ENCODE results near the gene RMP24.

RMP24 gene

DNA sequence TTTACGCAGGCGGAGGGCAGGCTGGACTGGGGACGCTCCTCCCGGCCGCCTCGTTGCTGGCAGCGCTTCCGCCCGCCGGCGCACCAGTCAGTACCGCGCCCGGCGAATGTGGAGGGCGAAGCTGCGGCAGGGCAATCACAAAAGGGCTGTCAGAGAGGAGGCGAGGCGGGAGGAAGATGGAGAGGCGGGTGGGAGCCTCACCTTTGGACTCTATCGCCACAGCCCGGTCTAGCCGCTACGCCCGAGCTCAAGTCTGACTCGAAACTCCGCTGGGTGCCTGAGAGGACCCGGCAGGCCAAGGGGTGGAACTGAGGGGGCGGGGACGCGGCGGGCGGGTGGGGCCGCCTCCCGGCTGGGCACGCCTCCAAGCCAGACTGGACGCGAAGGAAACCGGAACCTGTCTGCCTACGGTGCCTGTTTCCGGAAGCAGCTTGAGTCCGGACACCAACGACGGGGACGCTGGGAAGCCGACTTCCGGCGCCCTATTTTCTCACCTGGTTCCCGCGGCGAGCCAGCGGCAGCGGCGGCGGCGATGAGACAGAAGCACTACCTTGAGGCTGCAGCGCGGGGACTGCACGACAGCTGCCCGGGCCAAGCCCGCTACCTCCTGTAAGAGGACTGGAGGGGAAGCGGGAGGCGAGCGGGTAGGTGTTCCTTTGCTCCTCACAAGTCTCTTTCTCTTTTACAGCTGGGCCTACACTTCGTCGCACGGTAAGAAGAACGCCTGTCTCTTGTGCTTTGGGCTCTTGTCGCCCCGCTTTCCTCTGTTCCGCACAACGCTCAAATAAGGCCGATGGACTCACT, at the start of gene RMP24 (continued):
- no peak; the same call in 1 of the 2 replicates for TF ChIP-seq ZNF335 (CRISPR knock-in tag; IDR thresholded peaks at IDR 0.05)
- TF ChIP-seq, protein P1, sequence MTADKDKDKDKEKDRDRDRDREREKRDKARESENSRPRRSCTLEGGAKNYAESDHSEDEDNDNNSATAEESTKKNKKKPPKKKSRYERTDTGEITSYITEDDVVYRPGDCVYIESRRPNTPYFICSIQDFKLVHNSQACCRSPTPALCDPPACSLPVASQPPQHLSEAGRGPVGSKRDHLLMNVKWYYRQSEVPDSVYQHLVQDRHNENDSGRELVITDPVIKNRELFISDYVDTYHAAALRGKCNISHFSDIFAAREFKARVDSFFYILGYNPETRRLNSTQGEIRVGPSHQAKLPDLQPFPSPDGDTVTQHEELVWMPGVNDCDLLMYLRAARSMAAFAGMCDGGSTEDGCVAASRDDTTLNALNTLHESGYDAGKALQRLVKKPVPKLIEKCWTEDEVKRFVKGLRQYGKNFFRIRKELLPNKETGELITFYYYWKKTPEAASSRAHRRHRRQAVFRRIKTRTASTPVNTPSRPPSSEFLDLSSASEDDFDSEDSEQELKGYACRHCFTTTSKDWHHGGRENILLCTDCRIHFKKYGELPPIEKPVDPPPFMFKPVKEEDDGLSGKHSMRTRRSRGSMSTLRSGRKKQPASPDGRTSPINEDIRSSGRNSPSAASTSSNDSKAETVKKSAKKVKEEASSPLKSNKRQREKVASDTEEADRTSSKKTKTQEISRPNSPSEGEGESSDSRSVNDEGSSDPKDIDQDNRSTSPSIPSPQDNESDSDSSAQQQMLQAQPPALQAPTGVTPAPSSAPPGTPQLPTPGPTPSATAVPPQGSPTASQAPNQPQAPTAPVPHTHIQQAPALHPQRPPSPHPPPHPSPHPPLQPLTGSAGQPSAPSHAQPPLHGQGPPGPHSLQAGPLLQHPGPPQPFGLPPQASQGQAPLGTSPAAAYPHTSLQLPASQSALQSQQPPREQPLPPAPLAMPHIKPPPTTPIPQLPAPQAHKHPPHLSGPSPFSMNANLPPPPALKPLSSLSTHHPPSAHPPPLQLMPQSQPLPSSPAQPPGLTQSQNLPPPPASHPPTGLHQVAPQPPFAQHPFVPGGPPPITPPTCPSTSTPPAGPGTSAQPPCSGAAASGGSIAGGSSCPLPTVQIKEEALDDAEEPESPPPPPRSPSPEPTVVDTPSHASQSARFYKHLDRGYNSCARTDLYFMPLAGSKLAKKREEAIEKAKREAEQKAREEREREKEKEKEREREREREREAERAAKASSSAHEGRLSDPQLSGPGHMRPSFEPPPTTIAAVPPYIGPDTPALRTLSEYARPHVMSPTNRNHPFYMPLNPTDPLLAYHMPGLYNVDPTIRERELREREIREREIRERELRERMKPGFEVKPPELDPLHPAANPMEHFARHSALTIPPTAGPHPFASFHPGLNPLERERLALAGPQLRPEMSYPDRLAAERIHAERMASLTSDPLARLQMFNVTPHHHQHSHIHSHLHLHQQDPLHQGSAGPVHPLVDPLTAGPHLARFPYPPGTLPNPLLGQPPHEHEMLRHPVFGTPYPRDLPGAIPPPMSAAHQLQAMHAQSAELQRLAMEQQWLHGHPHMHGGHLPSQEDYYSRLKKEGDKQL (CRISPR knock-in tag; IDR thresholded peaks at IDR 0.05; ENCODE audit: low read depth), result 0 out of 2 replicates have a peak, but pooled peaks have one; percentile 17
- peak; percentile 96 for TF ChIP-seq GATAD1 (CRISPR knock-in tag; IDR thresholded peaks at IDR 0.05)
- peak; percentile 47 for TF ChIP-seq PPARG (CRISPR knock-in tag; conservative IDR thresholded peaks at IDR 0.05)
- TF ChIP-seq ZNF232 (CRISPR knock-in tag; IDR thresholded peaks at IDR 0.05; ENCODE audit: borderline replicate concordance), result peak; percentile 82; the same call in 1 of the 2 replicates
- TF ChIP-seq GTF2F1 (IDR thresholded peaks at IDR 0.05; ENCODE audit: low read length), result no peak
- 0 out of 2 replicates have a peak, but pooled peaks have one; percentile 57 for TF ChIP-seq CREB3 (CRISPR knock-in tag; IDR thresholded peaks at IDR 0.05)
- TF ChIP-seq ZBTB34 (CRISPR knock-in tag; IDR thresholded peaks at IDR 0.05), result peak; percentile 58
- no peak for TF ChIP-seq ZNF512B (CRISPR knock-in tag; IDR thresholded peaks at IDR 0.05; ENCODE audit: borderline replicate concordance)
- no peak for TF ChIP-seq SMARCE1 (IDR thresholded peaks at IDR 0.05; ENCODE audit: borderline replicate concordance)
- TF ChIP-seq KDM5B (CRISPR knock-in tag; IDR thresholded peaks at IDR 0.05; ENCODE audit: borderline replicate concordance), result peak; percentile 87
- TF ChIP-seq HOXA7 (CRISPR knock-in tag; IDR thresholded peaks at IDR 0.05), result no peak
- TF ChIP-seq BCL6 (CRISPR knock-in tag; IDR thresholded peaks at IDR 0.05), result no peak; the same call in 1 of the 2 replicates
- TF ChIP-seq ISL2 (CRISPR knock-in tag; IDR thresholded peaks at IDR 0.05), result peak; percentile 86
- 0 out of 2 replicates have a peak, but pooled peaks have one; percentile 57 for TF ChIP-seq ZNF776 (CRISPR knock-in tag; IDR thresholded peaks at IDR 0.05)
- no peak for TF ChIP-seq PCBP2 (optimal IDR thresholded peaks at IDR 0.05; ENCODE audit: low read depth, low read length, poor library complexity, severe bottlenecking)
- peak; percentile 91 for TF ChIP-seq ZNF816 (CRISPR knock-in tag; IDR thresholded peaks at IDR 0.05; ENCODE audit: borderline replicate concordance)
- TF ChIP-seq ZBTB3 (CRISPR knock-in tag; IDR thresholded peaks at IDR 0.05; ENCODE audit: borderline replicate concordance, low read depth), result no peak; the same call in 1 of the 2 replicates
- TF ChIP-seq FOXA3 (CRISPR knock-in tag; IDR thresholded peaks at IDR 0.05), result 0 out of 2 replicates have a peak, but pooled peaks have one; percentile 41
